HG03521 (cell line): ENCODE results near the gene PARD6G.
"Not testable (repeated sequence)": the region's sequence is repeated elsewhere in the genome, so short reads cannot be mapped to it uniquely, and the experiment has no call there.

ENCODE experiments used
- ATAC-seq: cut with Tn5 transposase; IDR thresholded peaks from one replicate; pipeline ENCODE4 v1.9.1; 2021; ENCODE audit warnings: mild to moderate bottlenecking, moderate library complexity; ENCODE audit not compliant: unreplicated experiment

The PARD6G gene

DNA sequence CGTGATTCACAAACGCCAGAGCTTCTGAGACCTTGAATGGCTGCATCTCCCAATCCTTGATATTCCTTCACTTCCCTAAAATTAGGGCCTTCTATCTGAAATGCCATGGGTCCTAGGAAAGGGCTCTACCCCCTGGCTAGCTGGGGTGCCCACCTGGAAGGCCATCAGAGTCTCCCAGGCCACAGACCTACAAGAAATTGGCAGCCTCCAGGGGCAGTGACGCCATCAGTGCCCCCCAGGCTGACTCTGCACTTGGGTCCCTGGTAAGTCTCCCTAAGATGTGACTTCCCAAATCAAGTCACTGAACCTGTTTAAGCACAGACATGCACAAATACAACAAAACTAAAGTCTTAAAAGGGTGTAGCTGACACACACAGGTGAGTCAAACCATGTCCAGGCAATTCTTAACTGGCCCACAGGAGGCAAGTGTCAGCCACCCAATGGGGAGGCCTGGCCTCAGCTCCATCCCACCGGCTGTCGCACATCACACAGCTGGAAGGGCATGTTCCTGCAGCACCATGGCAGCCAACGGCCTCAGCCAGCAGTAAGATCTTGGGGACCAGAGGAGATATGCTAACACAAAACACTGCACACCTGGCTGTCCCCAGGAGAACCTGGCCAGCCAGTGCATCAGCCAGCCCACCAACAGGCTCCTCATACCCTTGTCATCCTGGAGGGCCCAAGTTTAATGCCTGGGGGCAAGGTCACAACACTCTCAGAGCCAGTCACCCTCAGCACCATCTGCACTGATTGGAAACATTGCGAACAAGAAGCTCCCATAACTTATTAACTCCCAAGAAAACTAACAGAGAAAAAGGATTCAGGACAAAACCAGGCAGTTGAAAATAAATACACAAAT, 5.2 kb downstream of the PARD6G start:
- no peak for ATAC-seq

DNA sequence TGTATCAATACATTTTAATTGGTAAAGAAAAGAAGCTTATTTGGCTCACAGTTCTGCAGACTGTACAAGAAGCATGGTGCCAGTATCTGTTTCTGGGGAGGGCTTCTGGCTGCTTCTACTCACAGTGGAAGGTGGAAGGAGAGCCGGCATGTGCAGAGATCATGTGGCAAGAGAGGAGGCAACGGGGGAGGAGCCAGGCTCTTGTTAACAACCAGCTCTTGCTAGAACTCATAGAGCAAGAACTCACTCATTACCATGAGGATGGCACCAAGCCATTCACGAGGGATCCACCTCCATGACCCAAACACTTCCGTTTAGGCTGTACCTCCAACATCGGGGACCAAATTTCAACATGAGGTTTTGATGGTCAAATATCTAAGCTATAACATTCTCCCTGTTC, 7.5 kb downstream of the PARD6G start:
- ATAC-seq: no peak

- ATAC-seq: no peak
These were observed 8.6 kb downstream of the PARD6G start for GRCh38 chr18:80238651-80239260.

- ATAC-seq: not testable (repeated sequence)
These were observed 9.8 kb downstream of the PARD6G start for GRCh38 chr18:80237519-80237918.

- no peak for ATAC-seq
These were observed 12.9 kb downstream of the PARD6G start for GRCh38 chr18:80234398-80234797.

DNA sequence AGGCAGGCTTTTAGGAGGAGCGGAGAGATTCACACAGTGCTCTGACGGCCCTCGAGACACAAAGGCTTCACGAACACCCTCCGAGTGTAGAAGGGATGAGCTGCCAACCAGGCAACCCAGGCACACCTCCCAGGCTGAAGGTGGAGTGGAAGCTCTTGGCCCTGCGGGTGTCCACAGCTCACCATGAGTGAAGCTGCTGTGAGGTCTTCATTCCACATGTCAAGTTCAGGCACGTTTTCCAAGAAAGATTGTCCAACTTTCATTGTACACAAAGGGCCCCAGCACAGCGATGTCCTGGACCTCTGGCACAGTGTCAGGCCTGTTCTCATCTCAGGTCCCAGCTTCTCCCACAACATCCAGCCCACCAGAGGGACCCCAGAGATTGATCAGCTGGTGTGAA, 13.4 kb downstream of the PARD6G start:
- no peak for ATAC-seq

- ATAC-seq: no peak
These were observed 14.0 kb downstream of the PARD6G start for GRCh38 chr18:80233201-80233835.

DNA sequence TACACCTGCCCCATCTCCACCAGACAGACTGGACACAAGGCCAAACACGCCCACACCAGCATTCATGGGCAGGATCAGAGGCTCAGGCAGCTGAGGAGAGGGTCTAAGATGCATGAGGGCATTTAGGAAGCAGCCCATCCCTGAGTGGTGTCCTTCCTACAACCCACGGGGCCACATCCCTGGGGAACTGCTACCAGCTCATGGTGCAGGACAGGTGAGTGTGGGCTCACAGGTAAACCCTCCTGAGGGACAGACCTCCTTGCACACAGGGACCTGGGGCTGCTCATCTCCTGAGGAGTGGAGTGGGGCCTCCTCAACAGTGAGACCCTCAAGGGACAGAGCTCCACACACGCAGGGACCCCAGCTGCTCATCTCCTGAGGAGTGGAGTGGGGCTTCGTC, 14.6 kb downstream of the PARD6G start:
- ATAC-seq: no peak

GRCh38 chr18:80232030-80232429, 15.3 kb downstream of the PARD6G start:
- ATAC-seq: no peak

DNA sequence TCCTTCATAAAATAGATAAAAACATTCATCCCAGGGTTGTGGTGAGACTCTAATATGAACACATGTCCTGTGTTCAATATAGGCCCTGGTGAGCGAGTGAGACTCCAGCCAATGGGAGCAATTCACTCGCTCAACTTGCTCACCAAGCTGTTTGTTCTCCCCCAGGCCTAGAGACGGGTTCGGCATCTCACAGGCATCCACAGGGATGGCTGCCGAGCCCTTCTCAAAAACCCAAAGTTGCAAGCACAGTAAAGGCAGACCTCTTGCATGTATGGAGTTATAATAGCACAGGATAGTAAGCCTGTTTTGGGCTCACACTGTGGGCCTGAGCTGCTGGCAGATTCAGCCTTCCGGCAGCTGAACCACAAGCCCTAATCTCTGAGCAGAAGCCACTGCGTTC, 15.7 kb downstream of the PARD6G start:
- no peak for ATAC-seq

DNA sequence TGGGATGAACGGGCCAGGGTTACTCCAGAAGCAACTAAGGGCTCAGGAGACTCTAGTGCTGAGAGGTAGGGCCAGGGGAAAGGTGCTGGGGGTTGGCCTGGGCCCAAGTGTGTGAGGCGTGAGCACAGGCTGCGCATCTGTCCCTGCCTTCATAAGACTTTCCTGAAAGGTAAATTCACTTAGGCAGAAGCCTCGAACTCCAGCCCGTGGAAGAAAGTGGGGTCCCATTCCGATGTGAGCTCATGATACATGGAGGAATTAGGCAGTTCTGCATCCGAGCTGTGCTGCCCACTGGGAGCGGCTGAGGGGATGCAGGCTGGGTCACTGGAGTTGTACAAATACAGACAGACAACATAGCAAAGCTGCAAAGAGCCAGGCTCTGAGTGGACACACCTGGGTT, 16.2 kb downstream of the PARD6G start:
- no peak for ATAC-seq

GRCh38 chr18:80229766-80230745, 17.3 kb downstream of the PARD6G start:
- no peak for ATAC-seq

DNA sequence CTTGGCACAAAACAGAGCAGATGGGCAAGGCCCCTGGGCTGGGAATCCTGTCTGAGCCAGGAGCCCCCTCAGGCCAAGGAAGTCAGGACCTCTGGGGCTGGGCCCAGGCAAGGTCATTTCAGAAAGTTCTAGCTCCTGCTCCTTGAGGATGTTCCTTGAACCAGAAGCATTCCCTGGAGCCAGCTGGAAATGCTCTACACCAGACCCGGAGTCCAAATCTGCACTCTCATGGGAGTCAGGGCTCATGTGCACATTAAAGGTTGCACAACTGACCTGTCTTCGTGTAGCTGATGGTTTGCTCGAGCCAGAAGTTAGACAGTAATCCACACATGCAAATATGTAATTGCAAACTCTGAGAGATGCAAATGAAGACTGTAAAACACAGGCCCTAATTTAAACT, 18.0 kb downstream of the PARD6G start:
- no peak for ATAC-seq

DNA sequence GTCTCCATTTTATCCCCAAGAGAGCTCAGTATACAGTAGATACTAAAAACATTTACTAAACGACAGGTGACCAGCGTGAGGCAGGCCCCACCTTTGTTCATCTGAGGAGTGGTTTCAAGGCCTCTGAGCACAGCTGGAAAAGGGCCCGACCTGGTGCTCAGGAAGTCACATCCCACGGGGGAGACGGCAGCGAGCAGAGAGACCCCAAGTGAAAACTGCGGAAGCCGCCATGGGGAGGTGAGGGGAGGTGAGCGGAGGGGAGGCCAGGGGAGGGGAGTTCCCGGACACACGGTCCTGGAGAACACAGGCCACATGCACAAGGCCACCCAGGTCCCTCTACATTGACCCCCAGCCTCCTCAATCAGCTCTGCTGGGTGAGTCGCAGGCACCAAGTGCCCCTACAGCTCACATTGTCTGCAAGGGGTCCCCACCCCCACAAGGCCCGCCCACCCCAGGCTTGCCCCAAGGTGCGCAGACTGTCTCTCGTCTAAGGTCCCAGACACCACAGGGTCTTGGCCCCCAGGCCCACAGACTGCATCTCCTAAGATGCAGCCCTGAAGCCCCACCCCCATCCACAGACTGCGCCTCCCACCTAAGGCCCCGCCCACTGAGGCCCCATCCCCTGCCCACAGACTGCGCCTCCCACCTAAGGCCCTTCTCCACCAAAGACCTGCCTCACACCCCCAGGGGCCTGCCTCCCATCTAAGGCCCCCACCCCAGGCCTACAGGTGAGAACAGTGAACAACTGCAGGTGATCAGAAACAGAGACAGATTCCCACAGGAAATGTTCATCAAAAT, 19.1 kb downstream of the PARD6G start:
- no peak for ATAC-seq

DNA sequence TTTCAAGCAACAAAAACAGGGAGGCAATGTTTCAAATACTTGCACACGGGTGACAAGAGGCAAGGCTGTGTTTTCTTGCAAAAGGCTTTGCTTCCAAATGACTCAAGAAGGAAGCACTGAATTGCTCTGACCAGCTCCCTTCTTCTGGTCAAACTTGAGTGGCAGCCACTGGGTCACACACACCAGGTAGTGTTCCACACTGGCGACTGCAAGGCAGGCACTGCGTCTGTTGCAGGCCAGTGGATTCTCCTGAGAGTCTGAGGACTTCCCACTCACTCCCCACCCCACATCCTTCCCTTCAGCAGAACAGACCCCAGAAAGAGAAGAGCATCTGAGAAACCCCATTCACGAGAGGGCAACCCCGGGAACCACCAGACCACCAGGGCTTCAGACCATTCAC, 19.8 kb downstream of the PARD6G start:
- ATAC-seq: no peak

- no peak for ATAC-seq
These were observed 21.6 kb downstream of the PARD6G start for GRCh38 chr18:80225685-80226084.

DNA sequence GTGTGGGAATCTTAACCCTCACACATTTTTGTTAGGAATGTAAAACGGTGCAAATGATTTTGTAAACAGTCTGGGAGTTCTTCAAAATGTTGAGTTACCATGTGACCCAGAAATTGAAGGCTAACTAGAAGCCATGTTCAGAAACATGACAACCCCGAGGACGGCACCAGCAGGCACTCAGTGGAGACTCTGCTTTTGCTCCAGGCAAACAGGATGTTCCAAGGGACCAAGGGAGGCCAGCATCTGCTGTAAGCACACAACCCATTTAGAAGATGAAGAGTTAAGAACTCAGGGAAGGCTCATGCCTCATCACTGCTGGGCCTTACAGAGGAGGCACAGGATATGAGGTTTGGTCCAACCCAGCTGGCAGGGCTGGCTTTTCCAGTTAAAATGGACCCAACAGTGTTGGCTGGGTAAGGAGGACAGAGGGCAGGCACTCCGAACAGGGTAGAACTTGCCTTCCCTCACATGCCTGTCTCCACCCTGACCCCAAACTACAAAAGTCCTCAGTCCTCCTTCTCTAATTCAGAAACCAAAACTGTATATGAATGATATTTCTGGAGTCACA, 23.6 kb downstream of the PARD6G start:
- ATAC-seq: no peak

GRCh38 chr18:80219488-80219887, 27.8 kb downstream of the PARD6G start:
- ATAC-seq: not testable (repeated sequence)

GRCh38 chr18:80218341-80219227, 28.7 kb downstream of the PARD6G start:
- no peak for ATAC-seq
